ENCODE results near the gene RNF217.
A peak's percentile ranks its signal among the peaks of the same experiment; 100 is the strongest.

The RNF217 gene

GRCh38 chr6:125101128-125101527 lies 138.9 kb downstream of the RNF217 start:
- no peak for TF ChIP-seq CTCF (IDR thresholded peaks at IDR 0.05; ENCODE audit: low read length, missing control alignments)
- no peak overlapping the region for H3K4me3 ChIP-seq (replicated peaks; ENCODE audit: low read depth, low read length)
- DNase-seq (ENCODE audit: low read depth), result no peak

GRCh38 chr6:125101631-125102030 lies 139.4 kb downstream of the RNF217 start:
- no peak for TF ChIP-seq CTCF (IDR thresholded peaks at IDR 0.05; ENCODE audit: low read length, missing control alignments)
- H3K4me3 ChIP-seq (replicated peaks; ENCODE audit: low read depth, low read length), result no peak overlapping the region
- peak; percentile 23 for DNase-seq (ENCODE audit: low read depth)

- TF ChIP-seq CTCF (IDR thresholded peaks at IDR 0.05; ENCODE audit: low read length, missing control alignments), result no peak
- H3K4me3 ChIP-seq (replicated peaks; ENCODE audit: low read depth, low read length), result no peak overlapping the region
- peak; percentile 63 for DNase-seq (ENCODE audit: low read depth)
Observed at GRCh38 chr6:125102411-125102810, 140.2 kb downstream of the RNF217 start.

GRCh38 chr6:125102891-125103290 lies 140.7 kb downstream of the RNF217 start:
- TF ChIP-seq CTCF (IDR thresholded peaks at IDR 0.05; ENCODE audit: low read length, missing control alignments), result no peak
- peak; percentile 94 for DNase-seq (ENCODE audit: low read depth)
- H3K4me3 ChIP-seq (replicated peaks; ENCODE audit: low read depth, low read length), result no peak overlapping the region

GRCh38 chr6:125104425-125104824 lies 142.2 kb downstream of the RNF217 start:
- H3K4me3 ChIP-seq (replicated peaks; ENCODE audit: low read depth, low read length), result no peak overlapping the region
- peak; percentile 49 for DNase-seq (ENCODE audit: low read depth)
- no peak for TF ChIP-seq CTCF (IDR thresholded peaks at IDR 0.05; ENCODE audit: low read length, missing control alignments)

- no peak for TF ChIP-seq CTCF (IDR thresholded peaks at IDR 0.05; ENCODE audit: low read length, missing control alignments)
- DNase-seq (ENCODE audit: low read depth), result no peak
- no peak overlapping the region for H3K4me3 ChIP-seq (replicated peaks; ENCODE audit: low read depth, low read length)
Observed at GRCh38 chr6:125107048-125107447, 144.8 kb downstream of the RNF217 start.

- H3K4me3 ChIP-seq (replicated peaks; ENCODE audit: low read depth, low read length), result no peak overlapping the region
- no peak for DNase-seq (ENCODE audit: low read depth)
- no peak for TF ChIP-seq CTCF (IDR thresholded peaks at IDR 0.05; ENCODE audit: low read length, missing control alignments)
Observed at GRCh38 chr6:125107896-125108295, 145.7 kb downstream of the RNF217 start.

Measured in fibroblast of pulmonary artery (primary cell).